AG09309 (cell line): ENCODE data around the gene RAB17.
A peak's percentile ranks its signal among the peaks of the same experiment; 100 is the strongest.

Experiments used
- DNase-seq: peaks from one replicate; pipeline ENCODE4 v3.0.0-alpha.2; 2010; ENCODE audit warnings: low read depth
- H3K4me3 ChIP-seq: 2 replicates; pipeline ENCODE4 v1.5.1; 2011; ENCODE audit warnings: mild to moderate bottlenecking, low read depth, low read length, moderate library complexity; ENCODE audit not compliant: control insufficient read depth
- TF ChIP-seq, protein P1 (sequence below): IDR thresholded peaks from 2 replicates; pipeline ENCODE4 v1.5.1; 2011; ENCODE audit warnings: mild to moderate bottlenecking, low read depth, low read length, inconsistent platforms; ENCODE audit not compliant: insufficient read depth, control insufficient read depth; ENCODE audit errors: missing control alignments

Gene RAB17

DNA sequence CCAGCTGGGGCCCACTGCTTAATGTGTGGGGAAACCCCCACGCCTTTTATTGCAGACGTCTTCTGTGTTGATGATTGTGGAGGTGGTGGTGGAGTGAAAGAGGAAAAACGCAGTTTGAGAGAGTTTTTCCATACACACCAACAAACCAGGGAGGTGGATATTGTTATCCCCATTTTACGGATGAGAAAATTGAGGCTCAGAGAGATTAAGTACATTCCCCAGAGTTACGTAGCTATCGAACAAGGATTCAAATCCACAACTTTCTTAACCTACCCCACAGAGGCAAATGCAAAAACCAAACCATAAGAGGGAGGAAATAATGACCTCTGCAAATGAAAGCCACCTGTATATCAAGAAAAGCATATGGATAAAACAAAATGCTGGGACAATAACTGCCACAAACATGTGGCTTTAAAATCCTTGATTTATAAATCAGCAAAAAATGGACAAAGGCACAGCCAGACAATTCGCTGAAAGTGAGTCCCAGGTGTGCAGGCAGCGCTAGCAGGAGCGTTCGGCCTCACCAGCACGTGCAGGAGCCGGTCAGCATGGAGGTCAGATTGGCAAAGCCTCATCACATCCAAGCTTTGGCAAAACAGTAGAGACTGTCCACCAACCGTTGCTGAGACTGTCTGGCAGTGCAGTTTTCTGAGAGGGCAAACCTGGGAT, 12.6 kb upstream of the RAB17 start:
- no peak overlapping the region for H3K4me3 ChIP-seq
- TF ChIP-seq, protein P1, sequence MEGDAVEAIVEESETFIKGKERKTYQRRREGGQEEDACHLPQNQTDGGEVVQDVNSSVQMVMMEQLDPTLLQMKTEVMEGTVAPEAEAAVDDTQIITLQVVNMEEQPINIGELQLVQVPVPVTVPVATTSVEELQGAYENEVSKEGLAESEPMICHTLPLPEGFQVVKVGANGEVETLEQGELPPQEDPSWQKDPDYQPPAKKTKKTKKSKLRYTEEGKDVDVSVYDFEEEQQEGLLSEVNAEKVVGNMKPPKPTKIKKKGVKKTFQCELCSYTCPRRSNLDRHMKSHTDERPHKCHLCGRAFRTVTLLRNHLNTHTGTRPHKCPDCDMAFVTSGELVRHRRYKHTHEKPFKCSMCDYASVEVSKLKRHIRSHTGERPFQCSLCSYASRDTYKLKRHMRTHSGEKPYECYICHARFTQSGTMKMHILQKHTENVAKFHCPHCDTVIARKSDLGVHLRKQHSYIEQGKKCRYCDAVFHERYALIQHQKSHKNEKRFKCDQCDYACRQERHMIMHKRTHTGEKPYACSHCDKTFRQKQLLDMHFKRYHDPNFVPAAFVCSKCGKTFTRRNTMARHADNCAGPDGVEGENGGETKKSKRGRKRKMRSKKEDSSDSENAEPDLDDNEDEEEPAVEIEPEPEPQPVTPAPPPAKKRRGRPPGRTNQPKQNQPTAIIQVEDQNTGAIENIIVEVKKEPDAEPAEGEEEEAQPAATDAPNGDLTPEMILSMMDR, result no peak
- DNase-seq, result no peak

DNA sequence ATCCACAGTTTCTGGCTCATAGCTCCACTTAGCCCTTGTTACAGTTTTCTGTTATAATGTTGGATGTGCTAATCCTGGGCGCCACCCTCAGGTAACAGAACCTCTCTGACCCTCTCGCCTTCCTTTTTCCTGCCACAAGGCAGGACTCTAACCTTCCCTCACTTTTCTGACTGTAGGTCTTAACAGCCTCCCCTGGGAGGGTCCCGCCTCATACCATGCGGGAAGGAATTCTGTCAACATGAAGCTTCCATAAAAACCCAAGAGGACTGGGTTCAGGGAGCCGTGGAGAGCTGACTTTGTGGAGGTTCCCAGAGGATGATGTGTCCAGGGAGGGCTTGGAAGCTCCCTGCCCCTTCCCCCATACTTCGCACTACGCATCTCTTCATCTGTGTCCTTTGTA, 11.9 kb upstream of the RAB17 start:
- TF ChIP-seq, protein P1, result no peak
- H3K4me3 ChIP-seq, result no peak overlapping the region

DNA sequence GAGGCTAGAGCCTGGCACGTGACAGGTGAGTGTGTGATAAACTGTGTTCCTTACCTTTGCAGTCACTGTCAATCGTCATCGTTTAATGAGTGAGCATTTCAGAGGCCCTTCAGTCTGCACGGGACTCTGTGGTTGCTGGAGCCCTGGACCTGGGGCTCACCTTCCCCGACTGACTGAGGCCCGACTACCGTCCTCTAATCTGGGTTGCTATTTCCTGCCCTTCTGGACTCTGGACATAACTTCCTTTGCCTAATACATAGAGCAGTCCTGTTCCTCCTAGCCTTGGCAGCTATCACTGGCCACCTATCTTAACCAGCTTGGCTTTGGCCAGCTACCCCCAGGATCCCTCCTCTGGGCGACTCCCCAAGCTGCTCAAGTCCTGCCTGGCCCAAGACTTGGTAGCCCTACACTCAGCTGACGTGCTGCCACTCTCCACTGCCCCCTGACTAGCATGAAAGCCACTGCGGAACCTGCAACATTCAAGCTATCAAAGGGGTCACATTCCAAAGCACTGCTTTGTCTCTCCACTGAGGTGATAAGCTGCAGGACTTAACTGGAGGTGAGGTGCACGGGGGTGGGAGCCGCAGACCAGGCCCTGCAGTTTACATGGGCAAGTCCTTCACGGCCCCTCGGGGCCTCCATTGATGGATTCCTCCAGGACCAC, 11.1 kb upstream of the RAB17 start:
- TF ChIP-seq, protein P1, result no peak

More for the DNA sequence above, 11.9 kb upstream of the RAB17 start:
- DNase-seq, result no peak

DNA sequence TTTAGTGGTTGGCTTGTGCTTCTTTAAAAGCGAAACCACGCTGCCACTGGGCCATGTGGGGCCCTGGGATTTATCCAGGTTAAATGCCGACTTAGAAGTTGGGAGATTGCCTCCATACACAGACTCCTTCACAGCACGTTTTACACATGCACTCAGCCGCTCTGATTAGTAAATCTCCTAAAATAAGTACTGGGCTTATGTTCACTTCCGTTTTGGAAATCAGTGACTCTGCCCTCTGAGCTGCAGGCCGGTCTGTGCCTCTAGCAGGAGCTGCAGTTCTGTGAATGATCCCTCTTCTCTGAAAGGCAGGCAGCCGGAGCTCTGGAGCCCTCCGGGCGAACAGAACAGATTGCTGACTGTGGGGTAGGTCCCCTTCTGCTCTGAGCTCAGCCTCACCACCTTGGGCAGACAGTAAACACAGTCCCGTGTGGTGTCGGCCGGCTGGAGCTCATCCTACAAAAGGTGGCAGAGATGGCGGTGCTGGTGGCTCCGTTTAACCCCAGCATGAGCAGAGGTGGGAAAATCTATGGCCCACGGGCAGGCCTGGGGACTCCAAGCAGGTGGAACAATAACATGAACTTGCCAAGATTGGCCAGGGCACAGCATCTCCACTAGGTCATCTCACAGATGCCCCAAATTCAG, 9.8 kb upstream of the RAB17 start:
- H3K4me3 ChIP-seq, result no peak overlapping the region
- DNase-seq, result peak; percentile 66
- TF ChIP-seq, protein P1, result peak; percentile 54

More for the DNA sequence above, 11.1 kb upstream of the RAB17 start:
- no peak for DNase-seq
- H3K4me3 ChIP-seq, result no peak overlapping the region

DNA sequence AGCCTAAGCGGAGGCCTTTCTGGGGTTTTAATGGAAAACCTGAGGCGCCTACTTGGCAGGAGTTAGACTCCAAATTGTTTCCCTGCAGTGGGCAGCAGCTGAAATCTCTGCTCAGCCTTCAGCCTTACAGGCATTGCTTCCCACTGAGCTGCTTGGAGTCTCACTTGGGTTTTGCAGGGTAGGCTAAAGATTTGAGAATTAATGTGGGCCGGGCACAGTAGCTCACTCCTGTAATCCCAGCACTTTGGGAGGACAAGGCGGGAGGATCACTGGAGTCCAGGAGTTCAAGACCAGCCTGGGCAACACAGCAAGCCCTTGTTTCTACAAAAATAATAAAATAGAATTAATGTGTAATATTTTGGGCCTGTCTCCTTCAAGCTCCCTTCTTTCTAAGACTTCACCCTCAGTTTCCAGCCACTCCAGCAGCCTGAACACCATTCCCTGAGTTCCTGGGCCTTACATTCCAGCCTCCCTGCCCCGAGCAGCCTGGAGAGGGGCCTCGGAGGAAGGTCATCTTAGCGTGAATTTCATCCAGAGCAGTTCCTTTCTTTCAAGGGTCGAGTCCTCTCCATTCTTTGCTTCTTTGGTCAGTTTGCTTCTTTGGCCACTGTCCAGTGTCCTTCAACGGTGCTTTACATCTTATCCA, 9.1 kb upstream of the RAB17 start:
- no peak overlapping the region for H3K4me3 ChIP-seq
- DNase-seq, result no peak
- TF ChIP-seq, protein P1, result no peak

DNA sequence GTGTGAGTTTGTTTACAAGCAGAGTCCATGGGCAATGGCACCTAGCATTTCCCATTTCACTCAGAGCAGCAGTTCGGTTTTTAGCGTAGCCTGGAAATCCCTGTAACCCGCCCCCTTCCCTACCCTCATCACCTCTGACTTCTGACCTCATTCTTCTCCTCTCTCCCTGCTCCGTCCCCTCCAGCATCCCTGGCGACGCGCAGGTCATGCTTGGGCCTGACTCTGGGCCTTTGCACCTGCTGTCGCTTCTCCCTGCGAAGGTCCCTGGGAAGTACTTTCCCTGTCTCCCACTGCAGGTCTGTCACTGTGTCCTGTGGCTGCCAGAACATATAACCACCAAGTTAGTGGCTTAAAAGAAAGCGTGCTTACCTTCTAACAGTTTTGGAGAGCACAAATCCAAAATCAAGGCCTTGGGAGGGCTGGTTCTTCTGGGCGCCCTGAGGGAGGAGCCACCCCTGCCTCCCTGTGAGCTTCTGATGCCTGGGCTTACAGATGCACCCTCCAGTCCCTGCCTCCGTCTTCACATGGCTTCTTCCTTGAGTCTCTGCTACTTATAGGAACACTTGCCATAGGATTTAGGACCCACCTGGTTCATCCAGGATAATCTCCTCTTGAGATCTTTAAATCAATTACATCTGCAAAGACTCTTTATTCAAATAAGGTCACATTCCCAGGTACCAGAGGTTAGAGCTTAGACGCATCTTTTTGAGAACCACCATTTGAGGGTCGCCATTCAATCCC, 8.1 kb upstream of the RAB17 start:
- DNase-seq, result no peak
- no peak overlapping the region for H3K4me3 ChIP-seq
- TF ChIP-seq, protein P1, result no peak
